GM10248 (cell line): Measurements from ENCODE around the gene ANXA2.

Source experiments
- CTCF ChIA-PET: fragments of 300-600 bp; sonication (Branson Sonifier 250); formaldehyde crosslinking; extraction: SDS; loops from one replicate; lab custom pipeline; 2021; ENCODE audit warnings: antibody characterized with exemption; lab: Yijun Ruan, JAX
- POLR2A ChIA-PET: fragments of 350-650 bp; sonication (Branson Sonifier 250); formaldehyde crosslinking; extraction: SDS; loops from one replicate; lab custom pipeline; 2020; ENCODE audit warnings: antibody characterized with exemption; lab: Yijun Ruan, JAX
- DNase-seq: peaks from one replicate; pipeline ENCODE4 v3.0.0; 2012; ENCODE audit errors: extremely low spot score
- CTCF ChIP-seq: IDR thresholded peaks from 2 replicates; pipeline ENCODE4 v1.5.1; 2012; ENCODE audit warnings: mild to moderate bottlenecking, low read depth; ENCODE audit errors: extremely low read depth, missing control alignments, control extremely low read depth

ANXA2 gene

GRCh38 chr15:60387321-60387720 lies 10.5 kb downstream of the ANXA2 start:
- DNase-seq: no peak
- CTCF ChIA-PET: no interaction called here
- POLR2A ChIA-PET: no interaction called here
- no peak for TF ChIP-seq CTCF

DNA sequence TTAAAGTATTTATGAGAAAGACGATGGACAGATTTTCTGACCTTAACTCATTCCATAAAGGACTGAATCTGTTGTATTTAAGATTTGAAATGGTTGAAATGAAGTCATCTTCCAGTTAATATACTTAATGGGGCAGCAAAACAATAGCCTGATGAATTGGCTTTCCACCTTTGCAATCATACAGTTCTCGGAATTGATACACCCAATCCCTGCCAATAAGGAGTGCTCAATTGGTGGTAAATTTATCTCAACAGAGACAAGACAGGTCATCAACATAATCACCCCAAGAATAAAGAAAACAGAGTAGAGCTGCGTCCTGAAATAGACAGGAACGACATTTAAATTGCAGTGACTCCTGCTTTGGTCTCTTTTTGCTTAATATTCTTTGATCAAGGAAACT lies 11.2 kb downstream of the ANXA2 start:
- POLR2A ChIA-PET: no interaction called here
- CTCF ChIA-PET: no interaction called here
- TF ChIP-seq CTCF: no peak
- no peak for DNase-seq

- no peak for DNase-seq
- no peak for TF ChIP-seq CTCF
- POLR2A ChIA-PET: no interaction called here
- CTCF ChIA-PET: no interaction called here
Measured at GRCh38 chr15:60385620-60386552, 11.9 kb downstream of the ANXA2 start.

GRCh38 chr15:60384526-60385126 lies 13.2 kb downstream of the ANXA2 start:
- CTCF ChIA-PET: no interaction called here
- TF ChIP-seq CTCF: no peak
- no peak for DNase-seq
- POLR2A ChIA-PET: no interaction called here

DNA sequence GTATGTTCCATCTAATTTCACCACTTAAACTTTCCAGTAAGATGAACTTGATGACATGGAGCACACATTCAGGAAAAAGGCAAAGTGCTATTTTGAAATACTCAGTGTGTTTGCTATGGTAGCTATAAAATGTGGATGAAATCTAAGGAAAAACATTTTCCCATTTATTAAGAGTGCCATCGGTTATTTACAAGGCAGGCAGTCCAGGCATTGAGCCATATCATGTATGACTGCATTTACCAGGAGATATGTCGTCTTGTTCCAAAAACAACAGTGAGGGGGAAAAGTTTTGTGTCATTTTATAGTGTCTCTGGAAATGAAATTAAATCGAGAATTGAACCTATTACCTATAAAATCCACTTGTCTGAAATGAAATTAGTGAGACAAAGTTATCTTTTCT lies 13.7 kb downstream of the ANXA2 start:
- DNase-seq: no peak
- ChIA-PET POLR2A (no interaction called here), CTCF (no interaction called here)
- no peak for TF ChIP-seq CTCF

DNA sequence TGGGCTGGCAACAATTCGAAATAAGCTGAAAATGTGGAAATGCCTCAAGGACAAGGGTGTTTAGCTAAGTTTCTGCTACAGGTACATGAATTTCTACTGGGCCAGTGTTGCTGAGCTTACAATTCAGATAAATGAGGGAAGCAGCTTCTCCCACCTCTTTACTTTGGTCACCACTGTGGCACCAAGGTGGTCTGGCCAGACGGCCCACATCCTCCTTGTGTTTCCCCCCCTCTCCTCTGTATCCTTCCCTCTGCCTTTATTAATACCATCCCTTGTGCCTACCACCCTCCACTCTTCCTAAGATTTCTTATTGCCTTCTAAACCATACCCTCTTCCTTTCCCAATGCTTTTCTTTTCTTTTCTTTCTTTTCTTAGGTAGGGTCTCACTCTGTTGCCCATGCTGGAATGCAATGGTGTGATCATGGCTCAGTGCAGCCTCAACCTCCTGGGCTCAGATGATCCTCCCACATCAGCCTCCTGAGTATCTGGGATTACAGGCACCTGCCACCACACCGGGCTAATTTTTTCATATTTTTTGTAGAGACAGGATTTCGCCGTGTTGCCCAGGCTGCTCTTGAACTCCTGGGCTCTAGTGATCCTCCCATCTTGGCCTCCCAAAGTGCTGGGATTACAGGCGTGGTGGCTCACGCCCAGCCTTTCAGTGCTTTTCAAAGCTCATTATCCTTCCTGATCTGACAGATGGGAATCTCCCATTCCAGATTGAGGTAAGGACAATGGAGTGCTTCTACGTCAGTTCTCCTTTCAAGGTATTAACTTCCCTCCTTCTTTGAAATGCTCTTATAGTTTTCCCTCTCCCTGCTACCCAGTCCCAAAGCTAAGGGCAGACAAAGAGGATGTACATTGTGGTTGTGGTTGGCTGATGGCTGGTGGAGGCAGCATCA lies 14.8 kb downstream of the ANXA2 start:
- ChIA-PET CTCF (interaction anchor here (1.0 to 2.0 kb wide), 4 partner anchors 10 to 138 kb away, joined by 4 to 6 read pairs (median 4); no protein-coding TSS in a partner anchor), POLR2A (no interaction called here)
- TF ChIP-seq CTCF: no peak
- no peak for DNase-seq
